K562 (cell line): Measurements from ENCODE around the gene SGMS1. TPM values are rescaled to one million over a fixed set of nuclear protein-coding genes. Genes with fewer than 3 reads are reported as not detected.

Source experiments
- ATAC-seq: fragments of 200-7000 bp; cut with Tn5 transposase; 3 replicates; pipeline ENCODE4 v1.9.1; 2020; ENCODE audit warnings: moderate library complexity
- BruUV-seq: library from RNA; stranded (reverse); fragments of 400-500 nt; replicated peaks from 2 replicates; lab custom pipeline; 2021; lab: Mats Ljungman, UMichigan
- CTCF ChIA-PET: fragments of 300-600 bp; formaldehyde crosslinking; extraction: SDS; loops from one replicate; lab custom pipeline; 2021; ENCODE audit warnings: low intra/inter-chr PET ratio; lab: Yijun Ruan, JAX
- POLR2A ChIA-PET: fragments of 300-600, 350-650 bp; sonication (Branson Sonifier 250); formaldehyde crosslinking; extraction: SDS; loops from one replicate; lab custom pipeline; 2021; ENCODE audit warnings: antibody characterized with exemption, inconsistent platforms; lab: Yijun Ruan, JAX
- DNase-seq, 4 experiments: peaks; one replicate each; pipeline versions ENCODE4 v3.0.0 to v3.0.0-alpha.2; 2011 to 2018; ENCODE audit warnings: low spot score in 3 of 4, mixed read lengths in 3 of 4; ENCODE audit errors: extremely low read depth in 1 of 4
- FAIRE-seq: peaks from 2 replicates; lab custom pipeline; 2011; peaks lifted over from hg19 to GRCh38; lab: Jason Lieb, UNC
- H2AFZ ChIP-seq: 2 replicates; pipeline ENCODE4 v1.6.0; 2011; ENCODE audit warnings: low read depth, low read length, control low read depth, inconsistent platforms
- H3K27ac ChIP-seq: fragments of 200-600 bp; 3 replicates; pipeline ENCODE4 v1.8.0; 2011; ENCODE audit warnings: low read depth, mild to moderate bottlenecking, control low read depth, inconsistent platforms, low read length, moderate library complexity, mixed read lengths; ENCODE audit errors: extremely low read depth
- H3K27me3 ChIP-seq, 2 experiments: fragments of 300-600 bp in 1 of 2; 2 replicates in 1 of 2; 3 replicates in 1 of 2; pipeline versions ENCODE4 v1.6.0 to v1.8.0; 2011; ENCODE audit warnings: inconsistent platforms in 2 of 2, low read length in 2 of 2, mild to moderate bottlenecking in 1 of 2, mixed read lengths in 1 of 2, moderate library complexity in 1 of 2; ENCODE audit not compliant: control insufficient read depth in 2 of 2, insufficient read depth in 2 of 2
- H3K36me3 ChIP-seq: fragments of 300-600 bp; 3 replicates; pipeline ENCODE4 v1.8.0; 2011; ENCODE audit warnings: mild to moderate bottlenecking, low read length, inconsistent platforms; ENCODE audit not compliant: control insufficient read depth, insufficient read depth
- H3K4me1 ChIP-seq, 2 experiments: fragments of 200-600 bp in 1 of 2; replicated peaks in 1 of 2; 2 replicates in 1 of 2; 3 replicates in 1 of 2; pipeline versions ENCODE4 v1.5.1 to v1.8.0; 2011; ENCODE audit warnings: inconsistent platforms in 2 of 2, low read length in 2 of 2, mild to moderate bottlenecking in 1 of 2, mixed read lengths in 1 of 2, moderate library complexity in 1 of 2; ENCODE audit not compliant: control insufficient read depth in 2 of 2, insufficient read depth in 2 of 2
- H3K4me2 ChIP-seq: 2 replicates; pipeline ENCODE4 v1.6.1; 2011; ENCODE audit warnings: low read length, control low read depth, inconsistent platforms, mixed read lengths; ENCODE audit not compliant: insufficient read depth
- H3K4me3 ChIP-seq: fragments of 200-600 bp; sonication (generic), shearing (Covaris generic); 2 replicates; pipeline ENCODE4 v1.5.1; 2016; ENCODE audit warnings: control low read depth, inconsistent platforms
- H3K79me2 ChIP-seq: fragments of 200-600 bp; 3 replicates; pipeline ENCODE4 v1.8.0; 2011; ENCODE audit warnings: low read length, inconsistent platforms; ENCODE audit not compliant: control insufficient read depth, insufficient read depth
- H3K9ac ChIP-seq, 2 experiments: 2 replicates each; pipeline versions ENCODE4 v1.6.0 to v1.6.1; 2011; ENCODE audit warnings: low read depth in 2 of 2, low read length in 2 of 2, control low read depth in 1 of 2, inconsistent platforms in 1 of 2, mild to moderate bottlenecking in 1 of 2, mixed read lengths in 1 of 2; ENCODE audit not compliant: insufficient read depth in 1 of 2
- H3K9me1 ChIP-seq: one replicate; pipeline ENCODE4 v1.6.0; 2011; ENCODE audit warnings: inconsistent platforms, mild to moderate bottlenecking, low read length, moderate library complexity; ENCODE audit not compliant: control insufficient read depth, insufficient read depth
- H3K9me3 ChIP-seq: replicated peaks from 2 replicates; pipeline ENCODE4 v1.5.1; 2011; ENCODE audit warnings: low read depth, low read length, inconsistent platforms; ENCODE audit not compliant: control insufficient read depth, insufficient read depth
- H4K20me1 ChIP-seq: replicated peaks from 2 replicates; pipeline ENCODE4 v1.6.1; 2011; ENCODE audit warnings: low read length, inconsistent platforms, mixed read lengths; ENCODE audit not compliant: control insufficient read depth, insufficient read depth
- CHCHD3 ChIP-seq: fragments of 250-450 bp; sonication (Bioruptor Pico); IDR thresholded peaks from 2 replicates; pipeline ENCODE4 v2.1.2; 2022; ENCODE audit warnings: mild to moderate bottlenecking
- CTCF ChIP-seq, 3 experiments: IDR thresholded peaks in 2 of 3; conservative IDR thresholded peaks in 1 of 3; 2 replicates each; pipeline ENCODE4 v1.5.1; 2011 to 2012; ENCODE audit warnings: low read length in 3 of 3, mild to moderate bottlenecking in 3 of 3, control low read depth in 2 of 3, improper control_type of control experiment in 1 of 3, inconsistent platforms in 1 of 3, low read depth in 1 of 3, mixed read lengths in 1 of 3, moderate library complexity in 1 of 3; ENCODE audit not compliant: insufficient read depth in 2 of 3
- ELF4 ChIP-seq: fragments of 450-650 bp; formaldehyde crosslinking; IDR thresholded peaks from 2 replicates; pipeline ENCODE4 v1.4.0; 2022; ENCODE audit warnings: missing genetic modification characterization
- GABPA ChIP-seq: fragments of 200-800 bp; sonication (Bioruptor generic); conservative IDR thresholded peaks from 2 replicates; pipeline ENCODE4 v1.6.1; 2016; ENCODE audit warnings: low read depth, missing genetic modification characterization, missing compliant biosample characterization
- LARP7 ChIP-seq: fragments of 450-650 bp; IDR thresholded peaks from 2 replicates; pipeline ENCODE4 v1.6.1; 2016
- OTX1 ChIP-seq: fragments of 450-650 bp; formaldehyde crosslinking; IDR thresholded peaks from 2 replicates; pipeline ENCODE4 v1.4.0; 2022; ENCODE audit warnings: mild to moderate bottlenecking
- PHB2 ChIP-seq: fragments of 450-650 bp; IDR thresholded peaks from 2 replicates; pipeline ENCODE4 v1.6.1; 2017; ENCODE audit warnings: low read depth
- POLR2A ChIP-seq: fragments of 450-650 bp; conservative IDR thresholded peaks from 2 replicates; pipeline ENCODE4 v1.6.1; 2016
- THRB ChIP-seq: fragments of 450-650 bp; formaldehyde crosslinking; conservative IDR thresholded peaks from 2 replicates; pipeline ENCODE4 v1.4.0; 2022; ENCODE audit warnings: mild to moderate bottlenecking, missing genetic modification characterization
- ZNF232 ChIP-seq: sonication (generic); formaldehyde crosslinking; IDR thresholded peaks from 2 replicates; pipeline ENCODE4 v1.8.0; 2022; ENCODE audit warnings: mild to moderate bottlenecking, missing genetic modification reagents
- ZNF354B ChIP-seq: fragments of 250-450 bp; sonication (Bioruptor Pico); IDR thresholded peaks from 2 replicates; pipeline ENCODE4 v1.4.0; 2020
- ZNF512 ChIP-seq: IDR thresholded peaks from 2 replicates; pipeline ENCODE4 v1.6.1; 2016; ENCODE audit warnings: missing genetic modification characterization, missing compliant biosample characterization
- in situ Hi-C: fragments of 300-500 bp; cut with MboI; formaldehyde crosslinking; loops from 4 replicates; pipeline ENCODE4 v1.15.0; 2018; ENCODE audit warnings: inconsistent platforms, mixed read lengths
- intact Hi-C: fragments of 100-400 bp; cut with micrococcal nuclease; formaldehyde crosslinking; loops from 2 replicates; pipeline ENCODE4 v1.14.2; 2022
- polyA plus RNA-seq, 8 experiments: library from polyadenylated mRNA; depleted of rRNA in 4 of 8; stranded (reverse) in 5 of 8; unstranded in 3 of 8; fragments of >200 nt; fragmentation: Nextera tagmentation in 2 of 8; fragmentation: Illumina TruSeq in 1 of 8; extraction: Ambion mirVana in 2 of 8; extraction: Trizol in 1 of 8; gene quantifications; 2 replicates each; pipeline versions ENCODE4 v1.2.1 to v1.2.3, GENCODE V29; 2011 to 2014; ENCODE audit warnings: inconsistent platforms in 1 of 8, missing spikeins in 1 of 8
- total RNA-seq, 7 experiments: library from RNA; depleted of rRNA in 6 of 7; stranded (reverse); fragments of >200 nt in 6 of 7; fragmentation: Illumina TruSeq in 2 of 7; extraction: Trizol in 2 of 7; gene quantifications; 2 replicates each; pipeline versions ENCODE4 v1.2.1 to v1.2.3, GENCODE V29; 2011 to 2021; ENCODE audit warnings: low replicate concordance in 1 of 7
- TF ChIP-seq, protein P1 (sequence below): IDR thresholded peaks from 3 replicates; pipeline ENCODE4 v1.6.1; 2011; ENCODE audit warnings: borderline replicate concordance, mild to moderate bottlenecking; ENCODE audit not compliant: insufficient read length, insufficient read depth
- TF ChIP-seq, protein P2 (sequence below), 2 experiments: fragments of 450-650 bp; IDR thresholded peaks; 2 replicates each; pipeline ENCODE4 v1.6.1; 2016
- TF ChIP-seq, protein P3 (sequence below): sonication (generic); IDR thresholded peaks from 2 replicates; pipeline ENCODE4 v1.6.1; 2016

Gene SGMS1
- total and polyA plus RNA-seq, 9 of the 15 experiments (the other 6 are each of a cell fraction or from before 2014, with no cell fraction given): 22.6 to 232 (median 82.2) TPM

- H3K9me3 ChIP-seq: no peaks in the 10 kb centered on the region
- POLR2A ChIA-PET: interaction anchor here (0.8 kb wide), 1 partner anchor 448 kb away, joined by 3 read pairs; no protein-coding TSS in a partner anchor
- no peak for FAIRE-seq
- H3K36me3 ChIP-seq: peaks cover 26% of the 10 kb centered on the region; the same call in 2 of the 3 replicates
- ATAC-seq: no peak
- no peak for DNase-seq
- H3K9me1 ChIP-seq: no peaks in the 10 kb centered on the region
- peaks cover 100% of the 10 kb centered on the region for H3K79me2 ChIP-seq
- H3K4me2 ChIP-seq: no peak overlapping the region
- H3K27me3 ChIP-seq: no peaks in the 10 kb centered on the region
- BruUV-seq: no TSS peak
- no peak overlapping the region for H2AFZ ChIP-seq
- H3K4me3 ChIP-seq: no peak overlapping the region
- intact Hi-C loops: no loop called here
- CTCF ChIA-PET: no interaction called here
- peaks cover 24% of the 10 kb centered on the region for H4K20me1 ChIP-seq
- H3K9ac ChIP-seq: no peak overlapping the region
- TF ChIP-seq THRB (CRISPR knock-in tag) (0 out of 2 replicates have a peak, but pooled peaks have one; percentile 17), ZNF232 (CRISPR knock-in tag) (no peak), ZNF354B (CRISPR knock-in tag) (no peak), LARP7 (0 out of 2 replicates have a peak, but pooled peaks have one; percentile 30), POLR2A (0 out of 2 replicates have a peak, but pooled peaks have one; percentile 45), PHB2 (0 out of 2 replicates have a peak, but pooled peaks have one; percentile 36), OTX1 (CRISPR knock-in tag) (0 out of 2 replicates have a peak, but pooled peaks have one; percentile 43), ZNF512 (tag) (peak; percentile 89), ELF4 (0 out of 2 replicates have a peak, but pooled peaks have one; percentile 31), CHCHD3 (no peak), GABPA (no peak), CTCF (IDR thresholded peaks at IDR 0.05 in 2 of 3, conservative IDR thresholded peaks at IDR 0.05 in 1 of 3; ENCODE audit: insufficient read depth in 2 of 3, low read depth in 1 of 3, low read length in 3 of 3) (no peak)
- TF ChIP-seq, protein P1, sequence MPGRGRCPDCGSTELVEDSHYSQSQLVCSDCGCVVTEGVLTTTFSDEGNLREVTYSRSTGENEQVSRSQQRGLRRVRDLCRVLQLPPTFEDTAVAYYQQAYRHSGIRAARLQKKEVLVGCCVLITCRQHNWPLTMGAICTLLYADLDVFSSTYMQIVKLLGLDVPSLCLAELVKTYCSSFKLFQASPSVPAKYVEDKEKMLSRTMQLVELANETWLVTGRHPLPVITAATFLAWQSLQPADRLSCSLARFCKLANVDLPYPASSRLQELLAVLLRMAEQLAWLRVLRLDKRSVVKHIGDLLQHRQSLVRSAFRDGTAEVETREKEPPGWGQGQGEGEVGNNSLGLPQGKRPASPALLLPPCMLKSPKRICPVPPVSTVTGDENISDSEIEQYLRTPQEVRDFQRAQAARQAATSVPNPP: no peak
- TF ChIP-seq, protein P2, sequence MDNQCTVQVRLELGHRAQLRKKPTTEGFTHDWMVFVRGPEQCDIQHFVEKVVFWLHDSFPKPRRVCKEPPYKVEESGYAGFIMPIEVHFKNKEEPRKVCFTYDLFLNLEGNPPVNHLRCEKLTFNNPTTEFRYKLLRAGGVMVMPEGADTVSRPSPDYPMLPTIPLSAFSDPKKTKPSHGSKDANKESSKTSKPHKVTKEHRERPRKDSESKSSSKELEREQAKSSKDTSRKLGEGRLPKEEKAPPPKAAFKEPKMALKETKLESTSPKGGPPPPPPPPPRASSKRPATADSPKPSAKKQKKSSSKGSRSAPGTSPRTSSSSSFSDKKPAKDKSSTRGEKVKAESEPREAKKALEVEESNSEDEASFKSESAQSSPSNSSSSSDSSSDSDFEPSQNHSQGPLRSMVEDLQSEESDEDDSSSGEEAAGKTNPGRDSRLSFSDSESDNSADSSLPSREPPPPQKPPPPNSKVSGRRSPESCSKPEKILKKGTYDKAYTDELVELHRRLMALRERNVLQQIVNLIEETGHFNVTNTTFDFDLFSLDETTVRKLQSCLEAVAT (IDR thresholded peaks at IDR 0.05): peak in 1 of 2 experiments; percentile 21; a peak in 1 of 4 replicates
- TF ChIP-seq, protein P3, sequence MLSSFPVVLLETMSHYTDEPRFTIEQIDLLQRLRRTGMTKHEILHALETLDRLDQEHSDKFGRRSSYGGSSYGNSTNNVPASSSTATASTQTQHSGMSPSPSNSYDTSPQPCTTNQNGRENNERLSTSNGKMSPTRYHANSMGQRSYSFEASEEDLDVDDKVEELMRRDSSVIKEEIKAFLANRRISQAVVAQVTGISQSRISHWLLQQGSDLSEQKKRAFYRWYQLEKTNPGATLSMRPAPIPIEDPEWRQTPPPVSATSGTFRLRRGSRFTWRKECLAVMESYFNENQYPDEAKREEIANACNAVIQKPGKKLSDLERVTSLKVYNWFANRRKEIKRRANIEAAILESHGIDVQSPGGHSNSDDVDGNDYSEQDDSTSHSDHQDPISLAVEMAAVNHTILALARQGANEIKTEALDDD: no peak
- TF ChIP-seq, all 486 proteins: peak for 8
- peaks cover 17 to 47% of the 10 kb centered on the region in 2 experiments for H3K4me1 ChIP-seq
- in situ Hi-C loops: no loop called here
- peak overlapping the region; percentile 29; the same call in 1 of the 3 replicates for H3K27ac ChIP-seq
Measured at GRCh38 chr10:50384238-50384637, 239.5 kb downstream of the SGMS1 start.
